H1 (cell line): Measurements from ENCODE around the gene LRRC61. TPM values are rescaled to one million over a fixed set of nuclear protein-coding genes. Genes with fewer than 3 reads are reported as not detected.

Experiments
- CTCF ChIA-PET: fragments of 300-600 bp; sonication (Branson Sonifier 250); formaldehyde crosslinking; loops from one replicate; lab custom pipeline; 2021; ENCODE audit not compliant: partially characterized antibody; lab: Charles Lee
- POLR2A ChIA-PET: fragments of 300-600 bp; sonication (Branson Sonifier 250); formaldehyde crosslinking; loops from one replicate; lab custom pipeline; 2021; ENCODE audit warnings: inconsistent platforms; ENCODE audit not compliant: partially characterized antibody; lab: Charles Lee
- DNase-seq, 2 experiments: peaks; one replicate each; pipeline versions ENCODE4 v3.0.0 to v3.0.0-alpha.2; 2010 to 2022; ENCODE audit warnings: low spot score in 2 of 2, low read depth in 1 of 2, mixed read lengths in 1 of 2
- FAIRE-seq: peaks from 2 replicates; lab custom pipeline; 2011; peaks lifted over from hg19 to GRCh38; lab: Jason Lieb, UNC
- H2AFZ ChIP-seq: 2 replicates; pipeline ENCODE4 v1.8.1; 2012; ENCODE audit warnings: low read length, inconsistent platforms
- H2AK5ac ChIP-seq: 2 replicates; pipeline ENCODE4 v1.6.1; 2013; ENCODE audit warnings: low read depth, low read length
- H2BK120ac ChIP-seq: replicated peaks from 2 replicates; pipeline ENCODE3; 2013; ENCODE audit warnings: low read depth, low read length, inconsistent platforms
- H2BK12ac ChIP-seq: 2 replicates; pipeline ENCODE4 v1.6.1; 2013; ENCODE audit warnings: low read depth, low read length
- H2BK15ac ChIP-seq: 2 replicates; pipeline ENCODE4 v1.6.1; 2013; ENCODE audit warnings: low read length
- H2BK20ac ChIP-seq: 2 replicates; pipeline ENCODE4 v1.6.1; 2013; ENCODE audit warnings: low read length
- H2BK5ac ChIP-seq: 2 replicates; pipeline ENCODE4 v1.6.1; 2013; ENCODE audit warnings: low read depth, low read length
- H3K14ac ChIP-seq: 2 replicates; pipeline ENCODE4 v1.6.1; 2013; ENCODE audit warnings: inconsistent platforms; ENCODE audit not compliant: insufficient read length
- H3K18ac ChIP-seq: 2 replicates; pipeline ENCODE4 v1.6.1; 2013; ENCODE audit warnings: low read length; ENCODE audit errors: extremely low read depth
- H3K23ac ChIP-seq: 2 replicates; pipeline ENCODE4 v1.6.1; 2013; ENCODE audit warnings: inconsistent platforms; ENCODE audit not compliant: insufficient read length
- H3K23me2 ChIP-seq: 2 replicates; pipeline ENCODE4 v1.6.1; 2013; ENCODE audit warnings: low read depth, low read length
- H3K27ac ChIP-seq: 2 replicates; pipeline ENCODE4 v1.6.1; 2011; ENCODE audit warnings: low read depth, low read length, inconsistent platforms
- H3K27me3 ChIP-seq, 4 experiments: replicated peaks in 1 of 4; 1 replicate in 1 of 4; 2 replicates in 3 of 4; pipeline versions ENCODE4 v1.6.1 to v1.8.1; 2011 to 2013; ENCODE audit warnings: low read length in 3 of 4, mild to moderate bottlenecking in 3 of 4, inconsistent platforms in 2 of 4, mixed read lengths in 2 of 4, moderate library complexity in 1 of 4; ENCODE audit not compliant: control insufficient read depth in 3 of 4, insufficient read depth in 3 of 4; ENCODE audit errors: extremely low read depth in 1 of 4
- H3K36me3 ChIP-seq, 4 experiments: 2 replicates each; pipeline versions ENCODE4 v1.6.1 to v1.8.1; 2011 to 2013; ENCODE audit warnings: mild to moderate bottlenecking in 4 of 4, low read length in 3 of 4, moderate library complexity in 2 of 4, control low read depth in 1 of 4, inconsistent platforms in 1 of 4; ENCODE audit not compliant: insufficient read depth in 4 of 4, control insufficient read depth in 2 of 4
- H3K4ac ChIP-seq: replicated peaks from 2 replicates; pipeline ENCODE3; 2013; ENCODE audit warnings: low read length, low read depth, mixed read lengths, inconsistent platforms; ENCODE audit not compliant: insufficient read length
- H3K4me1 ChIP-seq, 4 experiments: replicated peaks in 1 of 4; 1 replicate in 1 of 4; 2 replicates in 3 of 4; pipeline versions ENCODE4 v1.6.1 to v1.8.1; 2011 to 2013; ENCODE audit warnings: low read length in 3 of 4, inconsistent platforms in 2 of 4, mixed read lengths in 1 of 4; ENCODE audit not compliant: insufficient read depth in 4 of 4, control insufficient read depth in 3 of 4
- H3K4me2 ChIP-seq, 2 experiments: 2 replicates each; pipeline versions ENCODE4 v1.6.1 to v1.8.1; 2011 to 2013; ENCODE audit warnings: low read depth in 2 of 2, low read length in 2 of 2, control low read depth in 1 of 2, inconsistent platforms in 1 of 2, mild to moderate bottlenecking in 1 of 2; ENCODE audit not compliant: insufficient read depth in 1 of 2
- H3K4me3 ChIP-seq, 4 experiments: fragments of 200-600, 300-600 bp in 1 of 4; sonication (generic), shearing (Covaris generic), sonication (Bioruptor Twin) in 1 of 4; 2 replicates each; pipeline versions ENCODE4 v1.5.1 to v1.8.1; 2011 to 2016; ENCODE audit warnings: low read length in 4 of 4, low read depth in 3 of 4, control low read depth in 2 of 4, inconsistent platforms in 2 of 4, mild to moderate bottlenecking in 2 of 4, mixed read lengths in 1 of 4, moderate library complexity in 1 of 4; ENCODE audit not compliant: insufficient read depth in 2 of 4; ENCODE audit errors: extremely low read depth in 1 of 4
- H3K56ac ChIP-seq: replicated peaks from 2 replicates; pipeline ENCODE3; 2013; ENCODE audit warnings: low read depth, mild to moderate bottlenecking, mixed read lengths, low read length, inconsistent platforms; ENCODE audit not compliant: insufficient read length
- H3K79me1 ChIP-seq: 2 replicates; pipeline ENCODE4 v1.6.1; 2013; ENCODE audit warnings: low read depth, low read length, control low read depth
- H3K79me2 ChIP-seq, 2 experiments: 2 replicates each; pipeline versions ENCODE4 v1.6.1 to v1.8.1; 2012 to 2013; ENCODE audit warnings: low read length in 2 of 2, mild to moderate bottlenecking in 2 of 2, inconsistent platforms in 1 of 2; ENCODE audit not compliant: insufficient read depth in 2 of 2, control insufficient read depth in 1 of 2
- H3K9ac ChIP-seq, 4 experiments: replicated peaks in 1 of 4; 1 replicate in 1 of 4; 2 replicates in 3 of 4; pipeline versions ENCODE4 v1.6.1 to v1.8.1; 2011 to 2013; ENCODE audit warnings: low read depth in 3 of 4, low read length in 3 of 4, control low read depth in 2 of 4, mild to moderate bottlenecking in 2 of 4, moderate library complexity in 2 of 4, inconsistent platforms in 1 of 4; ENCODE audit errors: extremely low read depth in 1 of 4
- H3K9me3 ChIP-seq, 2 experiments: 2 replicates each; pipeline versions ENCODE4 v1.6.1 to v1.8.1; 2012 to 2013; ENCODE audit warnings: mild to moderate bottlenecking in 2 of 2, moderate library complexity in 2 of 2, control low read depth in 1 of 2, inconsistent platforms in 1 of 2, low read depth in 1 of 2, low read length in 1 of 2, mixed read lengths in 1 of 2; ENCODE audit not compliant: insufficient read depth in 2 of 2
- H4K20me1 ChIP-seq, 2 experiments: replicated peaks in 1 of 2; 2 replicates each; pipeline versions ENCODE3 to v1.8.1; 2011 to 2013; ENCODE audit warnings: inconsistent platforms in 2 of 2, low read length in 2 of 2, mild to moderate bottlenecking in 1 of 2; ENCODE audit not compliant: insufficient read depth in 2 of 2, control insufficient read depth in 1 of 2
- H4K5ac ChIP-seq: 2 replicates; pipeline ENCODE4 v1.6.1; 2013; ENCODE audit warnings: low read length, low read depth, mixed read lengths, inconsistent platforms; ENCODE audit not compliant: insufficient read length
- H4K8ac ChIP-seq: 2 replicates; pipeline ENCODE4 v1.8.0; 2013; ENCODE audit warnings: mild to moderate bottlenecking, moderate library complexity, low read length, inconsistent platforms; ENCODE audit not compliant: insufficient read depth; ENCODE audit errors: extremely low read depth
- H4K91ac ChIP-seq: replicated peaks from 2 replicates; pipeline ENCODE3; 2013; ENCODE audit warnings: low read length, mixed read lengths, inconsistent platforms; ENCODE audit not compliant: insufficient read length
- CEBPB ChIP-seq: IDR thresholded peaks from 2 replicates; pipeline ENCODE4 v1.6.1; 2012; ENCODE audit warnings: low read depth, low read length
- CTCF ChIP-seq, 3 experiments: IDR thresholded peaks; 1 replicate in 2 of 3; 2 replicates in 1 of 3; pipeline versions ENCODE4 v1.5.1 to v1.6.1; 2011; ENCODE audit warnings: low read length in 3 of 3, mild to moderate bottlenecking in 3 of 3, inconsistent platforms in 2 of 3, low read depth in 1 of 3, moderate library complexity in 1 of 3; ENCODE audit not compliant: insufficient read depth in 1 of 3; ENCODE audit errors: control extremely low read depth in 1 of 3
- RNF2 ChIP-seq: fragments of 200-900, 300-1000 bp; sonication (generic); IDR thresholded peaks from 2 replicates; pipeline ENCODE4 v1.7.1; 2016; ENCODE audit warnings: borderline replicate concordance, low read depth, mild to moderate bottlenecking, antibody characterized with exemption, low read length; ENCODE audit not compliant: poor library complexity, severe bottlenecking; ENCODE audit errors: missing control alignments
- SUZ12 ChIP-seq: fragments of 200-600 bp; sonication (generic); IDR thresholded peaks from 2 replicates; pipeline ENCODE4 v1.6.1; 2012; ENCODE audit warnings: mild to moderate bottlenecking, inconsistent platforms, low read length, moderate library complexity, mixed read lengths
- WGBS, 2 experiments: shearing (Covaris generic) in 1 of 2; methylation state at CpG; one replicate each; pipeline versions ENCODE4 v1.1.6 to v1.1.7; 2013 to 2015; ENCODE audit warnings: low lambda C conversion rate in 2 of 2, mixed read lengths in 2 of 2, inconsistent platforms in 1 of 2, low coverage in 1 of 2, missing lambda C conversion rate in 1 of 2; ENCODE audit not compliant: insufficient replicate concordance in 2 of 2, insufficient coverage in 1 of 2, insufficient read length in 1 of 2; ENCODE audit errors: extremely low coverage in 1 of 2, missing lambda C conversion rate in 1 of 2; 5-methylcytosine and 5-hydroxymethylcytosine counted together
- polyA plus RNA-seq, 7 experiments: library from polyadenylated mRNA; depleted of rRNA in 3 of 7; stranded (reverse) in 5 of 7; unstranded in 2 of 7; fragments of >200 nt in 5 of 7; fragments of 200-250 nt in 2 of 7; gene quantifications; 1 replicate in 5 of 7; 2 replicates in 1 of 7; 4 replicates in 1 of 7; pipeline versions ENCODE4 v1.2.1 to v1.2.3, GENCODE V29; 2011 to 2013; ENCODE audit warnings: missing spikeins in 2 of 7, mixed read lengths in 2 of 7
- total RNA-seq: library from RNA; stranded (reverse); fragmentation: NEBNext Ultra II Directional; extraction: Animal tissue kit (Norgen Biotek cat#: 25700); gene quantifications from 2 replicates; pipeline ENCODE4 v1.2.1, GENCODE V29; 2021
- TF ChIP-seq, protein P1 (sequence below): IDR thresholded peaks from 2 replicates; pipeline ENCODE4 v1.6.1; 2012; ENCODE audit warnings: inconsistent platforms

LRRC61 gene
- total and polyA plus RNA-seq, 2 of the 8 experiments (the other 6 are each of a cell fraction or from before 2014, with no cell fraction given), result 0.73 to 44.8 TPM

DNA sequence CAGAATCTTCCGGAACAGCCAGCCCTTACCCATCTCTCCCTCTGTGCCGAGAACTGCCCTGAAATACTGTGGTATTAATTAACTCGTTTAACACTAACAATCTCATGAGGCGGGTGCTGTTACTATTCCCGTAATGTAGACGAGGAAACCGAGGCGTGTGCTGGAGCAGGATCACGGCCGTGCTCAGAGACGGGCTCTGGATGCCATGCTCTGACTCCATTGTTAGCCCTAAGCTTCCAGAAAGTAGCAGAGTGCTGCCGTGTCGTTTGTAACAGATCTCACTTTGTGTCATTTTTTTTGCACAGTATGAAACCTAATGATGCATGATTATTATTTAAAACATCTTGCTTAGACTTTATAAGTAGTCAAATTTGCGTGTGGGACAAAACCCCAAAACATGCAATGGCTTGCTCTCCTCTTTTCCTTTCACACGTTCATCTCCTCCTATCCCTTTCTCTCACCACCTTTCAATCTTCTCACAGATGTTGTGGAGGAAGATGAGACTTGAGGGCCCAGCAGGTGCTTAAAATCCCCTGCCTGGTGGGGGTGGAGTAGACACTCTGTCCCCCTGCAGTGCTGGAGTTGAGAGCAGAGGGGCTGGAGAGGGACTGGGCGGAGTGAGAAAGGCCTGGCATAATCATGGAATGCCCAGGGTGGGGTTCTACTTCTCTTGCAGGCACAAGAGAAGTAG lies 672 bp downstream of the LRRC61 start:
- Histone ChIP-seq H3K4me2 (peak overlapping the region; percentile 58 to 84), H2BK120ac (no peak overlapping the region), H3K4me3 (peak overlapping the region; percentile 55 to 61 (median 56)), H3K79me2 (peaks cover 0 to 15% of the 10 kb centered on the region in 2 experiments; a peak in 1 of 4 replicates), H3K23ac (no peak overlapping the region), H4K8ac (no peak overlapping the region), H4K20me1 (no peaks in the 10 kb centered on the region), H2BK20ac (no peak overlapping the region), H3K27ac (no peak overlapping the region), H4K91ac (peak overlapping the region; percentile 54), H3K18ac (peak overlapping the region; percentile 5; the same call in 1 of the 2 replicates)
- ChIA-PET CTCF (interaction anchor here (0.8 to 1.6 kb wide), 2 partner anchors 10 to 42 kb away, joined by 3 to 5 read pairs; no protein-coding TSS in a partner anchor), POLR2A (interaction anchor here (0.6 to 2.8 kb wide), 6 partner anchors 11 to 98 kb away, joined by 3 to 12 read pairs (median 4); no protein-coding TSS in a partner anchor)
- DNase-seq, result no peak
- TF ChIP-seq, protein P1, sequence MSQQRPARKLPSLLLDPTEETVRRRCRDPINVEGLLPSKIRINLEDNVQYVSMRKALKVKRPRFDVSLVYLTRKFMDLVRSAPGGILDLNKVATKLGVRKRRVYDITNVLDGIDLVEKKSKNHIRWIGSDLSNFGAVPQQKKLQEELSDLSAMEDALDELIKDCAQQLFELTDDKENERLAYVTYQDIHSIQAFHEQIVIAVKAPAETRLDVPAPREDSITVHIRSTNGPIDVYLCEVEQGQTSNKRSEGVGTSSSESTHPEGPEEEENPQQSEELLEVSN, result 0 out of 2 replicates have a peak, but pooled peaks have one; percentile 6
- TF ChIP-seq CTCF (IDR thresholded peaks at IDR 0.05; ENCODE audit: control extremely low read depth in 1 of 3, insufficient read depth in 1 of 3, low read depth in 1 of 3, low read length in 3 of 3), result no peak
- TF ChIP-seq RNF2, result no peak
- no peak for TF ChIP-seq SUZ12
- no peak for TF ChIP-seq CEBPB
- TF ChIP-seq, all 59 proteins: peak for 1
- WGBS, 2 experiments, result 46 to 100% methylated on average over 1 to 16 of the region's 16 CpGs
- no peak for FAIRE-seq
- H3K27me3 ChIP-seq, result peaks cover 0 to 2% (median 0%) of the 10 kb centered on the region in 4 experiments; a peak in 3 of 7 replicates
- H2AK5ac ChIP-seq, result no peak overlapping the region; the same call in 1 of the 2 replicates
- no peak overlapping the region for H3K56ac ChIP-seq
- H2AFZ ChIP-seq, result no peak overlapping the region
- 0 out of 2 replicates have a peak, but pooled peaks cover 1% of the 10 kb centered on the region for H3K23me2 ChIP-seq
- no peak overlapping the region for H4K5ac ChIP-seq
- H2BK15ac ChIP-seq, result no peak overlapping the region
- H3K79me1 ChIP-seq, result peaks cover 2% of the 10 kb centered on the region; the same call in 1 of the 2 replicates
- H3K9ac ChIP-seq, result peak overlapping the region in 3 of 4 experiments; percentile 31 to 79 (median 42); a peak in 6 of 7 replicates
- H3K14ac ChIP-seq, result no peak overlapping the region
- no peaks in the 10 kb centered on the region for H3K9me3 ChIP-seq
- peak overlapping the region; percentile 60; the same call in 1 of the 2 replicates for H2BK12ac ChIP-seq
- H3K4me1 ChIP-seq, result peaks cover 10 to 15% (median 14%) of the 10 kb centered on the region in 4 experiments
- peaks cover 3 to 6% (median 6%) of the 10 kb centered on the region in 4 experiments; a peak in 4 of 8 replicates for H3K36me3 ChIP-seq
- no peak overlapping the region for H3K4ac ChIP-seq
- H2BK5ac ChIP-seq, result 0 out of 2 replicates have a peak overlapping the region, but pooled peaks have one; percentile 6
